ENCODE measurements around the gene GSE1.
"Not testable (repeated sequence)": the region's sequence is repeated elsewhere in the genome, so short reads cannot be mapped to it uniquely, and the experiment has no call there.

DNA sequence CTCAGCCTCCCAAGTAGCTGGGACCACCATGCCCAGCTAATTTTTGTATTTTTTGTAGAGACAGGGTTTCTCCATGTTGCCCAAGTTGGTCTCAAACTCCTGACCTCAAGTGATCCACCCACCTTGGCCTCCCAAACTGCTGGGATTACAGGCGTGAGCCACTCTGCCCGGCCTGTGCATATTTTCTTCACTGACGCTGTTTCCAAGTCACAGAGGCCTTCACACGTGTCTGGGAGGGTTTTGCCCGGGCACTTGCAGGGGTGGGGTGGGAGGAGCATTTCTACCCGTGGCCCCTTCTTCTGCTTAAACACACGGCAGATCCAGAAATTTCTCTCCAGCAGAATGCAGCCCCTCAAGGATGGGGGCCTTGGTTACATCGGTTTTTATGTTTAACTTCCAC is 20.8 kb upstream of the GSE1 start:
- TF ChIP-seq, protein P1, sequence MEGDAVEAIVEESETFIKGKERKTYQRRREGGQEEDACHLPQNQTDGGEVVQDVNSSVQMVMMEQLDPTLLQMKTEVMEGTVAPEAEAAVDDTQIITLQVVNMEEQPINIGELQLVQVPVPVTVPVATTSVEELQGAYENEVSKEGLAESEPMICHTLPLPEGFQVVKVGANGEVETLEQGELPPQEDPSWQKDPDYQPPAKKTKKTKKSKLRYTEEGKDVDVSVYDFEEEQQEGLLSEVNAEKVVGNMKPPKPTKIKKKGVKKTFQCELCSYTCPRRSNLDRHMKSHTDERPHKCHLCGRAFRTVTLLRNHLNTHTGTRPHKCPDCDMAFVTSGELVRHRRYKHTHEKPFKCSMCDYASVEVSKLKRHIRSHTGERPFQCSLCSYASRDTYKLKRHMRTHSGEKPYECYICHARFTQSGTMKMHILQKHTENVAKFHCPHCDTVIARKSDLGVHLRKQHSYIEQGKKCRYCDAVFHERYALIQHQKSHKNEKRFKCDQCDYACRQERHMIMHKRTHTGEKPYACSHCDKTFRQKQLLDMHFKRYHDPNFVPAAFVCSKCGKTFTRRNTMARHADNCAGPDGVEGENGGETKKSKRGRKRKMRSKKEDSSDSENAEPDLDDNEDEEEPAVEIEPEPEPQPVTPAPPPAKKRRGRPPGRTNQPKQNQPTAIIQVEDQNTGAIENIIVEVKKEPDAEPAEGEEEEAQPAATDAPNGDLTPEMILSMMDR (IDR thresholded peaks at IDR 0.05; ENCODE audit: low read depth, low read length): not testable (repeated sequence)
- not testable (repeated sequence) for TF ChIP-seq MYC (IDR thresholded peaks at IDR 0.05; ENCODE audit: low read depth, low read length)
- TF ChIP-seq, protein P2, sequence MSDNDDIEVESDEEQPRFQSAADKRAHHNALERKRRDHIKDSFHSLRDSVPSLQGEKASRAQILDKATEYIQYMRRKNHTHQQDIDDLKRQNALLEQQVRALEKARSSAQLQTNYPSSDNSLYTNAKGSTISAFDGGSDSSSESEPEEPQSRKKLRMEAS (IDR thresholded peaks at IDR 0.05; ENCODE audit: low read depth, low read length): not testable (repeated sequence)

Data from NB4 (cell line).